H1 (cell line): ENCODE measurements around the gene SLC35F3. TPM values are rescaled to one million over a fixed set of nuclear protein-coding genes. Genes with fewer than 3 reads are reported as not detected.

Experiments
- ASH2L ChIP-seq: fragments of 200-600, 300-600 bp; sonication (generic); IDR thresholded peaks from one replicate; pipeline ENCODE4 v1.7.1; 2017; ENCODE audit warnings: low read length
- BRCA1 ChIP-seq: IDR thresholded peaks from 2 replicates; pipeline ENCODE4 v1.6.1; 2012; ENCODE audit warnings: low read depth, low read length, improper control_type of control experiment
- CTCF ChIP-seq, 3 experiments: IDR thresholded peaks; 1 replicate in 2 of 3; 2 replicates in 1 of 3; pipeline versions ENCODE4 v1.5.1 to v1.6.1; 2011; ENCODE audit warnings: low read length in 3 of 3, mild to moderate bottlenecking in 3 of 3, inconsistent platforms in 2 of 3, low read depth in 1 of 3, moderate library complexity in 1 of 3; ENCODE audit not compliant: insufficient read depth in 1 of 3; ENCODE audit errors: control extremely low read depth in 1 of 3
- EGR1 ChIP-seq: IDR thresholded peaks from 2 replicates; pipeline ENCODE4 v1.6.1; 2011; ENCODE audit warnings: low read depth, low read length, borderline replicate concordance
- EP300 ChIP-seq, 2 experiments: IDR thresholded peaks; 1 replicate in 1 of 2; 2 replicates in 1 of 2; pipeline ENCODE4 v1.6.1; 2011 to 2012; ENCODE audit warnings: low read depth in 2 of 2, low read length in 2 of 2, mild to moderate bottlenecking in 2 of 2, borderline replicate concordance in 1 of 2, inconsistent platforms in 1 of 2, moderate library complexity in 1 of 2
- SRF ChIP-seq: IDR thresholded peaks from 2 replicates; pipeline ENCODE4 v1.6.1; 2011; ENCODE audit warnings: mild to moderate bottlenecking, low read depth, low read length, moderate library complexity
- SUZ12 ChIP-seq: fragments of 200-600 bp; sonication (generic); IDR thresholded peaks from 2 replicates; pipeline ENCODE4 v1.6.1; 2012; ENCODE audit warnings: mild to moderate bottlenecking, inconsistent platforms, low read length, moderate library complexity, mixed read lengths
- TAF1 ChIP-seq: IDR thresholded peaks from 2 replicates; pipeline ENCODE4 v1.6.1; 2011; ENCODE audit warnings: mild to moderate bottlenecking, low read depth, low read length
- TAF7 ChIP-seq: optimal IDR thresholded peaks from 2 replicates; pipeline ENCODE3; 2011; ENCODE audit warnings: low read depth, mild to moderate bottlenecking, inconsistent platforms, low read length, moderate library complexity, borderline replicate concordance
- polyA plus RNA-seq, 7 experiments: library from polyadenylated mRNA; depleted of rRNA in 3 of 7; stranded (reverse) in 5 of 7; unstranded in 2 of 7; fragments of >200 nt in 5 of 7; fragments of 200-250 nt in 2 of 7; gene quantifications; 1 replicate in 5 of 7; 2 replicates in 1 of 7; 4 replicates in 1 of 7; pipeline versions ENCODE4 v1.2.1 to v1.2.3, GENCODE V29; 2011 to 2013; ENCODE audit warnings: missing spikeins in 2 of 7, mixed read lengths in 2 of 7
- total RNA-seq: library from RNA; stranded (reverse); fragmentation: NEBNext Ultra II Directional; extraction: Animal tissue kit (Norgen Biotek cat#: 25700); gene quantifications from 2 replicates; pipeline ENCODE4 v1.2.1, GENCODE V29; 2021

Gene SLC35F3
- total and polyA plus RNA-seq, 2 of the 8 experiments (the other 6 are each of a cell fraction or from before 2014, with no cell fraction given), result 0.78 to 1.2 TPM

GRCh38 chr1:234231061-234231892 is 326.8 kb downstream of the SLC35F3 start (continued):
- TF ChIP-seq CTCF (IDR thresholded peaks at IDR 0.05; ENCODE audit: control extremely low read depth in 1 of 3, insufficient read depth in 1 of 3, low read depth in 1 of 3, low read length in 3 of 3), result peak; percentile 68 to 83 (median 80)
- no peak for TF ChIP-seq SUZ12
- no peak for TF ChIP-seq ASH2L
- no peak for TF ChIP-seq EGR1
- no peak for TF ChIP-seq TAF1
- no peak for TF ChIP-seq SRF
- no peak for TF ChIP-seq EP300 (IDR thresholded peaks at IDR 0.05; ENCODE audit: borderline replicate concordance in 1 of 2, low read depth in 2 of 2, low read length in 2 of 2)
- no peak for TF ChIP-seq TAF7
- no peak for TF ChIP-seq BRCA1
